HFFc6 (cell line): ENCODE results near the gene HOXC5. TPM values are rescaled to one million over a fixed set of nuclear protein-coding genes. Genes with fewer than 3 reads are reported as not detected.

Source experiments
- DNase-seq: peaks from one replicate; pipeline ENCODE4 v3.0.0-alpha.2; 2018
- H3K27ac Mint-ChIP-seq: 2 replicates; pipeline ENCODE4 v1.8.0; 2020; ENCODE audit warnings: mild to moderate bottlenecking, mixed read lengths
- H3K27me3 Mint-ChIP-seq: 2 replicates; pipeline ENCODE4 v1.8.0; 2021; ENCODE audit warnings: mild to moderate bottlenecking, moderate library complexity, mixed read lengths; ENCODE audit not compliant: insufficient read depth
- H3K36me3 Mint-ChIP-seq: 2 replicates; pipeline ENCODE4 v1.8.0; 2021; ENCODE audit warnings: low read depth, mixed read lengths
- H3K4me1 Mint-ChIP-seq: 2 replicates; pipeline ENCODE4 v1.8.0; 2020; ENCODE audit warnings: low read depth, mixed read lengths
- H3K4me3 Mint-ChIP-seq: 2 replicates; pipeline ENCODE4 v1.8.0; 2020; ENCODE audit warnings: mild to moderate bottlenecking, moderate library complexity, mixed read lengths
- H3K9me3 Mint-ChIP-seq: 2 replicates; pipeline ENCODE4 v1.8.0; 2020; ENCODE audit warnings: mild to moderate bottlenecking, mixed read lengths
- CTCF ChIP-seq: fragments of 200-600 bp; sonication (generic); IDR thresholded peaks from 2 replicates; pipeline ENCODE4 v1.5.0; 2021; ENCODE audit warnings: antibody characterized with exemption, mild to moderate bottlenecking
- microRNA-seq: library from miRNA; unstranded; fragments of <30 nt; microRNA quantifications from one replicate; pipeline ENCODE4, GENCODE V29; 2019
- total RNA-seq, 6 experiments: library from RNA; stranded (reverse); fragmentation: NEBNext Ultra II Directional; extraction: Animal tissue kit (Norgen Biotek cat#: 25700); gene quantifications; 2 replicates in 1 of 6; 3 replicates in 5 of 6; pipeline ENCODE4 v1.2.3, GENCODE V29; 2021

Gene HOXC5
- total RNA-seq, 6 experiments from 2014 or later, result 0.13 TPM; not detected in 5

GRCh38 chr12:54082397-54082892 lies 49.6 kb downstream of the HOXC5 start:
- H3K4me3 Mint-ChIP-seq, result no peak overlapping the region
- H3K36me3 Mint-ChIP-seq, result no peaks in the 10 kb centered on the region
- no peaks in the 10 kb centered on the region; the same call in 1 of the 2 replicates for H3K9me3 Mint-ChIP-seq
- H3K27ac Mint-ChIP-seq, result no peak overlapping the region
- no peak for TF ChIP-seq CTCF
- peaks cover 68% of the 10 kb centered on the region for H3K27me3 Mint-ChIP-seq
- no peaks in the 10 kb centered on the region for H3K4me1 Mint-ChIP-seq
- no peak for DNase-seq

Small RNA genes within 50 kb of the gene (microRNA-seq; reads per million reads assigned to microRNA genes)
- gene MIR196A2 (6.2 reads per million), gene MIR615 (17.0 reads per million, percentile 22 among the genes with 10 or more reads in this experiment)

Other genes starting within 250 kb of the HOXC5 start
- gene HOXC13, start 94.2 kb upstream of the HOXC5 start, total RNA-seq, result not detected
- gene HOXC12, start 78.1 kb upstream of the HOXC5 start, total RNA-seq, result not detected
- 1 to 10 TPM in 4 of 6 experiments, under 1 TPM in 2; 0.09 to 2.2 (median 1.8) TPM for gene HOXC11, start 59.9 kb upstream of the HOXC5 start, total RNA-seq
- gene HOTAIR, start 58.1 kb upstream of the HOXC5 start, total RNA-seq, result 1 to 10 TPM in 4 of 6 experiments, under 1 TPM in 1, not detected in 1; 0.26 to 3.7 (median 2.8) TPM
- gene HOXC10, start 47.9 kb upstream of the HOXC5 start, total RNA-seq, result 1 to 10 TPM in 3 of 6 experiments, under 1 TPM in 2, not detected in 1; 0.33 to 1.4 (median 1.3) TPM
- 1 to 10 TPM in 3 of 6 experiments, under 1 TPM in 3; 0.17 to 1.5 (median 1.1) TPM for gene HOXC9, start 32.9 kb upstream of the HOXC5 start, total RNA-seq
- gene HOXC8, start 24.1 kb upstream of the HOXC5 start, total RNA-seq, result not detected
- 1 to 10 TPM in 5 of 6 experiments, under 1 TPM in 1; 0.12 to 2.1 (median 1.6) TPM for gene HOXC6, start 4.6 kb upstream of the HOXC5 start, total RNA-seq
- under 1 TPM in 4 of 6 experiments, not detected in 2; 0.35 to 0.73 (median 0.38) TPM for gene HOXC4, start 20.8 kb downstream of the HOXC5 start, total RNA-seq
- gene SMUG1, start 155.9 kb downstream of the HOXC5 start, total RNA-seq, result 10 to 100 TPM; 21.4 to 28.4 (median 26.1) TPM
- gene CBX5, start 247.1 kb downstream of the HOXC5 start, total RNA-seq, result 100 to 1,000 TPM in 4 of 6 experiments, 10 to 100 TPM in 2; 76.8 to 128 (median 117) TPM
- 1,000 to 10,000 TPM in 3 of 6 experiments, 100 to 1,000 TPM in 3; 768 to 1,141 (median 1,018) TPM for gene HNRNPA1, start 247.7 kb downstream of the HOXC5 start, total RNA-seq